ENCODE measurements around the gene PARD3B.

DNA sequence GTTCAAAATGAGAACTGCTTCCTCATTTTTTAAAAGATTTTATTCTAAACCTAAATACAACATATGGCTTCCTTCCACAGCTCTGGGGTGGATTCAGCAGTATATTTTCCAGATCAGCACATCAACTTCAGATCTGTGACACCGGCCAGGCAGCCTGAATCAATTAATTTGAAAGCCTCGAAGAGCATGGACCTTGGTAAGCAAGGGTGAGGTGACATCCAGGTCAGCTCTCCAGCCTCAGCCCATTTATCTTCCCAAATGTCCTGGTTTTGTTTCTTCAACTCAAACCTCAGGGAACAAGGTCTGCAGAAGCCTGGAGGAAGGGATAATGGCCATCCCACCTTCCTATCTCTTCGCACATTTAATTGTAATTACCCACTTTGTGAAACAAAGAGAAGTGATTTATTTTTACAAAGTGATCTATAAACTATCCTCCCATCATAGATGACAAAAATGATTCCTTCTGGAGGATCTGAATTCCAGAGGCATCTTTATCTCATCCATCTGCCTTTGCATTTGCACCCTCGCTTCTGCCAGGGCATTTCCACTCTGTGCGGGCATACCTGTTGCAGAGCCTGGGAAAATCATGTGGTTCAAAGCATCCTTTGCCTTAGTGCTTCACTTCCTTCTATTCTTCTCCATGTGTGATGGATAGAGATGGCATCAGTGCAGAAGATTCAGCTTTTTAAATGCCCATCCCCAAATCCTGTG lies 648.0 kb downstream of the PARD3B start:
- no peak for TF ChIP-seq POLR2A (IDR thresholded peaks at IDR 0.05; ENCODE audit: low read depth, low read length)
- TF ChIP-seq TAF1 (IDR thresholded peaks at IDR 0.05; ENCODE audit: borderline replicate concordance, low read depth, low read length), result no peak

All from GM12892 (cell line).